ENCODE results near the gene CCDC86. TPM values are rescaled to one million over a fixed set of nuclear protein-coding genes. Genes with fewer than 3 reads are reported as not detected.

The CCDC86 gene
- total RNA-seq, 1 donor from 2014 or later = 88.2 TPM

GRCh38 chr11:60851327-60852104 is 9.6 kb downstream of the CCDC86 start:
- H3K36me3 Mint-ChIP-seq (ENCODE audit: low read depth) = peaks cover 20% of the 10 kb centered on the region
- H3K4me3 Mint-ChIP-seq = no peak overlapping the region
- no peaks in the 10 kb centered on the region for H3K27me3 Mint-ChIP-seq (ENCODE audit: insufficient read depth)

GRCh38 chr11:60852117-60852981 is 10.4 kb downstream of the CCDC86 start:
- DNase-seq (ENCODE audit: low spot score) = no peak
- H3K36me3 Mint-ChIP-seq (ENCODE audit: low read depth) = peaks cover 20% of the 10 kb centered on the region
- no peaks in the 10 kb centered on the region for H3K4me1 Mint-ChIP-seq (ENCODE audit: low read depth)
- no peak overlapping the region for H3K27ac Mint-ChIP-seq
- H3K9me3 Mint-ChIP-seq = no peaks in the 10 kb centered on the region
- H3K4me3 Mint-ChIP-seq = no peak overlapping the region
- no peaks in the 10 kb centered on the region for H3K27me3 Mint-ChIP-seq (ENCODE audit: insufficient read depth)
- intact Hi-C loops (cut with micrococcal nuclease) = no loop called here

More at GRCh38 chr11:60851327-60852104, 9.6 kb downstream of the CCDC86 start:
- Mint-ChIP-seq H3K4me1 (ENCODE audit: low read depth) (no peaks in the 10 kb centered on the region), H3K9me3 (no peaks in the 10 kb centered on the region), H3K27ac (no peak overlapping the region)
- DNase-seq (ENCODE audit: low spot score) = no peak
- intact Hi-C loops (cut with micrococcal nuclease) = no loop called here

GRCh38 chr11:60852982-60853950 is 11.4 kb downstream of the CCDC86 start:
- Mint-ChIP-seq H3K4me3 (no peak overlapping the region), H3K4me1 (ENCODE audit: low read depth) (peaks cover 4% of the 10 kb centered on the region), H3K27me3 (ENCODE audit: insufficient read depth) (no peaks in the 10 kb centered on the region), H3K9me3 (no peaks in the 10 kb centered on the region), H3K27ac (no peak overlapping the region), H3K36me3 (ENCODE audit: low read depth) (peaks cover 20% of the 10 kb centered on the region)
- no peak for DNase-seq (ENCODE audit: low spot score)
- intact Hi-C loops (cut with micrococcal nuclease) = no loop called here

- intact Hi-C loops (cut with micrococcal nuclease) = no loop called here
- H3K36me3 Mint-ChIP-seq (ENCODE audit: low read depth) = peaks cover 16% of the 10 kb centered on the region
- H3K9me3 Mint-ChIP-seq = no peaks in the 10 kb centered on the region
- no peaks in the 10 kb centered on the region for H3K27me3 Mint-ChIP-seq (ENCODE audit: insufficient read depth)
- no peak overlapping the region for H3K4me3 Mint-ChIP-seq
- peaks cover 13% of the 10 kb centered on the region for H3K4me1 Mint-ChIP-seq (ENCODE audit: low read depth)
- no peak for DNase-seq (ENCODE audit: low spot score)
- no peak overlapping the region for H3K27ac Mint-ChIP-seq
Measured at GRCh38 chr11:60854140-60854846, 12.4 kb downstream of the CCDC86 start.

- intact Hi-C loops (cut with micrococcal nuclease) = no loop called here
- Mint-ChIP-seq H3K27ac (no peak overlapping the region), H3K27me3 (ENCODE audit: insufficient read depth) (no peaks in the 10 kb centered on the region), H3K4me3 (no peak overlapping the region), H3K9me3 (no peaks in the 10 kb centered on the region), H3K4me1 (ENCODE audit: low read depth) (peaks cover 13% of the 10 kb centered on the region), H3K36me3 (ENCODE audit: low read depth) (peaks cover 13% of the 10 kb centered on the region)
- DNase-seq (ENCODE audit: low spot score) = no peak
Measured at GRCh38 chr11:60854847-60855725, 13.2 kb downstream of the CCDC86 start.

- H3K9me3 Mint-ChIP-seq = no peaks in the 10 kb centered on the region
- peaks cover 13% of the 10 kb centered on the region for H3K4me1 Mint-ChIP-seq (ENCODE audit: low read depth)
- H3K27ac Mint-ChIP-seq = no peak within 1 kb of the TSS
- no peaks in the 10 kb centered on the region for H3K27me3 Mint-ChIP-seq (ENCODE audit: insufficient read depth)
- H3K36me3 Mint-ChIP-seq (ENCODE audit: low read depth) = peaks cover 8% of the 10 kb centered on the region
- intact Hi-C loops (cut with micrococcal nuclease) = no loop called here
- no peak within 1 kb of the TSS for H3K4me3 Mint-ChIP-seq
- DNase-seq (ENCODE audit: low spot score) = no peak
Measured at GRCh38 chr11:60855726-60856633, 14.1 kb downstream of the CCDC86 start, which contains the start of gene PTGDR2. TSS of gene PTGDR2 (minus strand) at chr11:60855950. CDS start at chr11:60853722, 2,228 bp downstream.

- DNase-seq (ENCODE audit: low spot score) = no peak
- intact Hi-C loops (cut with micrococcal nuclease) = no loop called here
- Mint-ChIP-seq H3K27me3 (ENCODE audit: insufficient read depth) (no peaks in the 10 kb centered on the region), H3K27ac (no peak overlapping the region), H3K4me3 (no peak overlapping the region), H3K36me3 (ENCODE audit: low read depth) (no peaks in the 10 kb centered on the region), H3K4me1 (ENCODE audit: low read depth) (peaks cover 13% of the 10 kb centered on the region), H3K9me3 (no peaks in the 10 kb centered on the region)
Measured at GRCh38 chr11:60857378-60858232, 15.7 kb downstream of the CCDC86 start.

GRCh38 chr11:60858236-60858635 is 16.3 kb downstream of the CCDC86 start:
- intact Hi-C loops (cut with micrococcal nuclease) = no loop called here
- H3K9me3 Mint-ChIP-seq = no peaks in the 10 kb centered on the region
- no peaks in the 10 kb centered on the region for H3K27me3 Mint-ChIP-seq (ENCODE audit: insufficient read depth)
- H3K36me3 Mint-ChIP-seq (ENCODE audit: low read depth) = no peaks in the 10 kb centered on the region
- DNase-seq (ENCODE audit: low spot score) = no peak
- H3K27ac Mint-ChIP-seq = peak overlapping the region; percentile 40
- H3K4me1 Mint-ChIP-seq (ENCODE audit: low read depth) = peaks cover 13% of the 10 kb centered on the region
- no peak overlapping the region for H3K4me3 Mint-ChIP-seq

GRCh38 chr11:60858731-60859464 is 17.0 kb downstream of the CCDC86 start:
- intact Hi-C loops (cut with micrococcal nuclease) = no loop called here
- DNase-seq (ENCODE audit: low spot score) = no peak
- no peaks in the 10 kb centered on the region for H3K9me3 Mint-ChIP-seq
- no peaks in the 10 kb centered on the region for H3K36me3 Mint-ChIP-seq (ENCODE audit: low read depth)
- peaks cover 13% of the 10 kb centered on the region for H3K4me1 Mint-ChIP-seq (ENCODE audit: low read depth)
- no peak overlapping the region for H3K4me3 Mint-ChIP-seq
- peak overlapping the region; percentile 10 for H3K27ac Mint-ChIP-seq
- peaks cover 3% of the 10 kb centered on the region for H3K27me3 Mint-ChIP-seq (ENCODE audit: insufficient read depth)
